DOHH2 (cell line): ENCODE results near the gene CLHC1.

Source experiments
- H3F3A ChIP-seq: fragments of 200-600 bp; sonication (generic), shearing (Covaris generic); 2 replicates; pipeline ENCODE4 v1.6.0; 2016; ENCODE audit warnings: antibody characterized with exemption, mild to moderate bottlenecking; ENCODE audit not compliant: control insufficient read depth, insufficient read depth
- H3K27ac ChIP-seq: fragments of 200-600 bp; sonication (generic); 2 replicates; pipeline ENCODE4 v1.5.1; 2014; ENCODE audit warnings: low read depth, mild to moderate bottlenecking, low read length, moderate library complexity
- H3K27me3 ChIP-seq: fragments of 200-600 bp; sonication (generic); 2 replicates; pipeline ENCODE4 v1.6.1; 2014; ENCODE audit warnings: mild to moderate bottlenecking, low read length, mixed read lengths; ENCODE audit not compliant: control insufficient read depth
- H3K36me3 ChIP-seq: fragments of 200-600 bp; sonication (generic); 2 replicates; pipeline ENCODE4 v1.6.1; 2014; ENCODE audit warnings: mild to moderate bottlenecking, low read length, moderate library complexity, mixed read lengths; ENCODE audit not compliant: control insufficient read depth
- H3K4me1 ChIP-seq: fragments of 200-600 bp; sonication (generic); 2 replicates; pipeline ENCODE4 v1.6.1; 2014; ENCODE audit warnings: mild to moderate bottlenecking, low read length, mixed read lengths; ENCODE audit not compliant: control insufficient read depth
- H3K4me2 ChIP-seq: fragments of 200-600 bp; sonication (generic); 2 replicates; pipeline ENCODE4 v1.6.0; 2014; ENCODE audit warnings: mild to moderate bottlenecking, low read length, moderate library complexity
- H3K4me3 ChIP-seq: fragments of 200-600 bp; sonication (generic); 2 replicates; pipeline ENCODE4 v1.5.1; 2014; ENCODE audit warnings: mild to moderate bottlenecking, low read length, mixed read lengths
- H3K79me2 ChIP-seq: fragments of 200-600 bp; sonication (generic); 2 replicates; pipeline ENCODE4 v1.6.1; 2014; ENCODE audit warnings: mild to moderate bottlenecking, low read length, mixed read lengths; ENCODE audit not compliant: control insufficient read depth
- H3K9me2 ChIP-seq: fragments of 200-600 bp; sonication (generic); replicated peaks from 2 replicates; pipeline ENCODE4 v1.6.1; 2014; ENCODE audit warnings: mild to moderate bottlenecking, low read length, mixed read lengths; ENCODE audit not compliant: control insufficient read depth
- H3K9me3 ChIP-seq: fragments of 200-600 bp; sonication (generic); 2 replicates; pipeline ENCODE4 v1.6.1; 2014; ENCODE audit warnings: antibody characterized with exemption, low read length, mixed read lengths; ENCODE audit not compliant: control insufficient read depth, insufficient read depth
- H4K20me1 ChIP-seq: fragments of 200-600 bp; sonication (generic); 2 replicates; pipeline ENCODE4 v1.6.0; 2014; ENCODE audit warnings: low read depth, mild to moderate bottlenecking, antibody characterized with exemption, low read length, moderate library complexity; ENCODE audit not compliant: control insufficient read depth, insufficient read depth
- EZH2phosphoT487 ChIP-seq: fragments of 200-600 bp; sonication (generic); IDR thresholded peaks from 2 replicates; pipeline ENCODE4 v1.6.1; 2017; ENCODE audit warnings: borderline replicate concordance, mild to moderate bottlenecking, antibody characterized with exemption, low read length, moderate library complexity, mixed read lengths
- TF ChIP-seq, protein P1 (sequence below): fragments of 200-600 bp; sonication (generic); IDR thresholded peaks from one replicate; pipeline ENCODE4 v1.5.1; 2014; ENCODE audit warnings: antibody characterized with exemption, mild to moderate bottlenecking, low read depth, low read length; ENCODE audit not compliant: poor library complexity, severe bottlenecking

The CLHC1 gene

DNA sequence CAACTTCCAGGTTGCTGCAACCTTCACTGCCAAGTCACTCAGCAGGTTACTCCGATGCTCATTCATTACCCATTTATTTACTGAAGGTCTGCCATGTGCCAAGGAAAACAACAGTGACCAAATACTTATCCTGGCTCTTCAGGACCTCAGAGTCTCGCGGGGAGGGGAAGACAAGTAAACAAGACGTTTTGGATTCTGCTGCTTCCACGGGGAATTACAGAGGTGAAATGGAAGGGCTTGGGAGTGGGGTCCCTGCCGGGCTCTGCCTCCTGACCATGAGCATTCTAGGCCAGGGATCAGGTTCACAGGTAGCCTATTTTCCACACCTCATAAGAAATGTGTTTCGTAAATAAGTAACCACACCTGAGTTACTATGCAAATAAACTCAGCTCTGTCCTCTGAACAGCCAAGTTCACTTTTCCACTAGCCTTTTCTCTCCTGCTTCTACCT lies 68.1 kb downstream of the CLHC1 start:
- H3K9me2 ChIP-seq: no peaks in the 10 kb centered on the region
- H3K4me1 ChIP-seq: peaks cover 9% of the 10 kb centered on the region
- no peak overlapping the region for H3K27ac ChIP-seq

DNA sequence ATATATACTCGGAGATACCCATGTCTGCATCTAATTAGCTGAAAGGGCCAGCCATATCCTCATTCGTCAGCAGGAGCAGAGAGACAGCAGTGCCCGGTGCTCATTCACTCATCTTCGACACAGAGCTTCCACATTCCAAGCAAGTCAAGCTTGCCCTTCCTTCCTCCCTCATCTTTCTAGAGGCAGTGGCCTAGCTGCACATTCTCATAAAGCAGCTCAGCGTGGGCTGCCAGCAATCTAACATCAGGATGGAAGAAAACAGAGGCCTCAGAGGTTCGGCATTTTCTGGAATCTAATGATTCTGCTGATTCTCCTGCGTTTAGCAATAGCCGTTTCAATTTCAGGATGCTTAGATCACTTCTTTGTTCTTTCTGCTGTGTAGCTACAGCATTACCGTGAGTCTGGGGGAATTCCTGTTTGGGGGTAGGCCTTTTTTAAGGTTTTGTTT lies 68.8 kb downstream of the CLHC1 start:
- H3K9me2 ChIP-seq: no peaks in the 10 kb centered on the region
- no peaks in the 10 kb centered on the region for H3K9me3 ChIP-seq
- H3K4me2 ChIP-seq: no peak overlapping the region
- H3K4me1 ChIP-seq: peaks cover 15% of the 10 kb centered on the region
- H3K27me3 ChIP-seq: no peaks in the 10 kb centered on the region
- TF ChIP-seq, protein P1, sequence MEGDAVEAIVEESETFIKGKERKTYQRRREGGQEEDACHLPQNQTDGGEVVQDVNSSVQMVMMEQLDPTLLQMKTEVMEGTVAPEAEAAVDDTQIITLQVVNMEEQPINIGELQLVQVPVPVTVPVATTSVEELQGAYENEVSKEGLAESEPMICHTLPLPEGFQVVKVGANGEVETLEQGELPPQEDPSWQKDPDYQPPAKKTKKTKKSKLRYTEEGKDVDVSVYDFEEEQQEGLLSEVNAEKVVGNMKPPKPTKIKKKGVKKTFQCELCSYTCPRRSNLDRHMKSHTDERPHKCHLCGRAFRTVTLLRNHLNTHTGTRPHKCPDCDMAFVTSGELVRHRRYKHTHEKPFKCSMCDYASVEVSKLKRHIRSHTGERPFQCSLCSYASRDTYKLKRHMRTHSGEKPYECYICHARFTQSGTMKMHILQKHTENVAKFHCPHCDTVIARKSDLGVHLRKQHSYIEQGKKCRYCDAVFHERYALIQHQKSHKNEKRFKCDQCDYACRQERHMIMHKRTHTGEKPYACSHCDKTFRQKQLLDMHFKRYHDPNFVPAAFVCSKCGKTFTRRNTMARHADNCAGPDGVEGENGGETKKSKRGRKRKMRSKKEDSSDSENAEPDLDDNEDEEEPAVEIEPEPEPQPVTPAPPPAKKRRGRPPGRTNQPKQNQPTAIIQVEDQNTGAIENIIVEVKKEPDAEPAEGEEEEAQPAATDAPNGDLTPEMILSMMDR: no peak
- no peak for TF ChIP-seq EZH2phosphoT487
- H3K36me3 ChIP-seq: no peaks in the 10 kb centered on the region
- H3K79me2 ChIP-seq: no peaks in the 10 kb centered on the region
- H3F3A ChIP-seq: no peaks in the 10 kb centered on the region
- H3K4me3 ChIP-seq: no peak overlapping the region
- no peaks in the 10 kb centered on the region for H4K20me1 ChIP-seq
- no peak overlapping the region for H3K27ac ChIP-seq

More for the DNA sequence above, 68.1 kb downstream of the CLHC1 start:
- no peaks in the 10 kb centered on the region for H3K27me3 ChIP-seq
- H4K20me1 ChIP-seq: no peaks in the 10 kb centered on the region
- no peaks in the 10 kb centered on the region for H3K9me3 ChIP-seq
- H3K4me2 ChIP-seq: no peak overlapping the region
- H3K36me3 ChIP-seq: no peaks in the 10 kb centered on the region
- no peaks in the 10 kb centered on the region for H3K79me2 ChIP-seq
- no peak for TF ChIP-seq EZH2phosphoT487
- TF ChIP-seq, protein P1: no peak
- H3K4me3 ChIP-seq: no peak overlapping the region
- no peaks in the 10 kb centered on the region for H3F3A ChIP-seq

GRCh38 chr2:55162284-55163006 lies 69.6 kb downstream of the CLHC1 start:
- no peak overlapping the region for H3K4me2 ChIP-seq
- TF ChIP-seq, protein P1: no peak
- TF ChIP-seq EZH2phosphoT487: no peak
- H3F3A ChIP-seq: no peaks in the 10 kb centered on the region

More at GRCh38 chr2:55162284-55163006, 69.6 kb downstream of the CLHC1 start:
- Histone ChIP-seq H3K36me3 (no peaks in the 10 kb centered on the region), H3K9me2 (no peaks in the 10 kb centered on the region), H4K20me1 (no peaks in the 10 kb centered on the region), H3K9me3 (no peaks in the 10 kb centered on the region), H3K27ac (no peak overlapping the region), H3K4me1 (peaks cover 23% of the 10 kb centered on the region), H3K4me3 (no peak overlapping the region), H3K79me2 (no peaks in the 10 kb centered on the region), H3K27me3 (no peaks in the 10 kb centered on the region)
